HG03108 (cell line): ENCODE results near the gene PRKAG2.
A peak's percentile ranks its signal among the peaks of the same experiment; 100 is the strongest.
"Not testable (repeated sequence)": the region's sequence is repeated elsewhere in the genome, so short reads cannot be mapped to it uniquely, and the experiment has no call there.

Experiments used
- ATAC-seq: cut with Tn5 transposase; IDR thresholded peaks from one replicate; pipeline ENCODE4 v1.9.1; 2021; ENCODE audit warnings: moderate library complexity; ENCODE audit not compliant: unreplicated experiment

The PRKAG2 gene

GRCh38 chr7:151852486-151853396, 24.2 kb downstream of the PRKAG2 start:
- ATAC-seq = no peak

GRCh38 chr7:151851782-151852181, 25.1 kb downstream of the PRKAG2 start:
- ATAC-seq = no peak

- ATAC-seq = no peak
Observed at GRCh38 chr7:151851145-151851751, 25.7 kb downstream of the PRKAG2 start.

- no peak for ATAC-seq
Observed at GRCh38 chr7:151850491-151851124, 26.3 kb downstream of the PRKAG2 start.

GRCh38 chr7:151849879-151850260, 27.0 kb downstream of the PRKAG2 start:
- no peak for ATAC-seq

GRCh38 chr7:151849008-151849878, 27.7 kb downstream of the PRKAG2 start:
- no peak for ATAC-seq

- no peak for ATAC-seq
Observed at GRCh38 chr7:151847681-151848081, 29.2 kb downstream of the PRKAG2 start.

GRCh38 chr7:151847136-151847535, 29.8 kb downstream of the PRKAG2 start:
- ATAC-seq = no peak

- no peak for ATAC-seq
Observed at GRCh38 chr7:151845412-151846205, 31.3 kb downstream of the PRKAG2 start.

GRCh38 chr7:151844825-151845200, 32.1 kb downstream of the PRKAG2 start:
- no peak for ATAC-seq

GRCh38 chr7:151844071-151844824, 32.7 kb downstream of the PRKAG2 start:
- no peak for ATAC-seq

GRCh38 chr7:151843181-151843580, 33.7 kb downstream of the PRKAG2 start:
- ATAC-seq = no peak

GRCh38 chr7:151841395-151842051, 35.4 kb downstream of the PRKAG2 start:
- not testable (repeated sequence) for ATAC-seq

- no peak for ATAC-seq
Observed at GRCh38 chr7:151840088-151840910, 36.6 kb downstream of the PRKAG2 start.

GRCh38 chr7:151839451-151839921, 37.4 kb downstream of the PRKAG2 start:
- ATAC-seq = no peak

- ATAC-seq = peak; percentile 60
Observed at GRCh38 chr7:151838861-151839381, 38.0 kb downstream of the PRKAG2 start.

GRCh38 chr7:151838072-151838471, 38.8 kb downstream of the PRKAG2 start:
- no peak for ATAC-seq
